Hematopoietic multipotent progenitor cell treated with erythropoietin and hydrocortisone succinate and interleukin-3 and kit ligand, for 15 days (in vitro differentiated cells): ENCODE measurements around the gene EVA1C.
"Not testable (repeated sequence)": the region's sequence is repeated elsewhere in the genome, so short reads cannot be mapped to it uniquely, and the experiment has no call there.

Experiments used
- DNase-seq: peaks from one replicate; pipeline ENCODE4 v3.0.0-alpha.2; 2015; ENCODE audit warnings: low spot score

The EVA1C gene

DNA sequence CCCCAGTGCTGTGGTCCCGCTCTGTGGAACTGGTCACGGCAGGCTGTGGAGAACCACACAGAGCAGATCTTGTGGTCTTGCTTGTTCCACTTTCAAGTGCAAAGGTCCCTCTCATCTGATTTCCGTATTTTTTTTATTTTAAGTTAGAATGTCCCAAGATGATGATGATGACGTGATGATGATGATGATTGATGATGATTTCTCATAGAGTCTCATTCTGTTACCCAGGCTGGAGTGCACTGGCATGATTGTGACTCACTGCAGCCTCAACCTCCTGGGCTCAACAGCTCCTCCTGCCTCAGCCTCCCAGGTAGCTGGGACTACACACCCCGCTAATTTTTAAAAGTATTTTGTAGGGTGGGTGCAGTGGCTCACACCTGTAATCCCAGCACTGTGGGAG, 12.2 kb downstream of the EVA1C start:
- DNase-seq: no peak

DNA sequence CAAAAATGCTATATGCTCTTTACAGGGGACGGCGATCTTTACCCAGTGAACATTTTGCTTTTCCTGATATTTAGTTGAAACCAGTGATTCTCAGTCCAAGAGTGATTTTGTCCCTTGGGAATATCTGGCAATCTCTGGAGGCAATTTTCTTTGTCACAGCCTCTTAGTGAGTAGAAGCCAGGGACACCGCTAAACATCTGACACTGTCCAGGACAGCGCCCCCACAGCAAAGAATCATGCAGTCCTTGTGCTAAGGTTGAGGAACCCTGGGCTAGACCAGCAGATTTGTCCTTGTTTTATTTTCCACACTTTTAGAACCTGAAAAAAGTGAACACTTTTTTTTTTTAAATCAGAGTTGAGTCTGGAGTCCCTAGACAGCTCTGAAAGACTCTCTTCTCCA, 13.1 kb downstream of the EVA1C start:
- no peak for DNase-seq

DNA sequence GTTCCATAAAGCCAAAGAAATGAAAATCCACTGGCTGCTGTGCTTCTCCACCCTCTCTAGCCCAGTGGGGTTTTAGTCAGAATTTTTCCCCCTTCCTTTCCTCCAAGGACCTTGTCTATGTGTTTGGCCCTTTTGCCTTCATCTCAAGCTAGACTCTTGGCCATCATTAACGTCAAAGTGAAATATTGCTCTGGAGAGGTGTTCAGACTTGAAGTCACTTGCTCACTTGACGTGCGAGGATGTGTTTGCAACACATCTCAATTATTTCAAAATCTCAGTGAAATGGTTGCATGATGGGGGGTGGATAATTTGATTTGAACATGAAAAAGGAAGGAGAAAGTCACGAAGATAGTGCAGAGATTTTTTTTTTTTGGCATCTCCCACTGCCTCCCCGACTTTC, 13.6 kb downstream of the EVA1C start:
- DNase-seq: no peak

DNA sequence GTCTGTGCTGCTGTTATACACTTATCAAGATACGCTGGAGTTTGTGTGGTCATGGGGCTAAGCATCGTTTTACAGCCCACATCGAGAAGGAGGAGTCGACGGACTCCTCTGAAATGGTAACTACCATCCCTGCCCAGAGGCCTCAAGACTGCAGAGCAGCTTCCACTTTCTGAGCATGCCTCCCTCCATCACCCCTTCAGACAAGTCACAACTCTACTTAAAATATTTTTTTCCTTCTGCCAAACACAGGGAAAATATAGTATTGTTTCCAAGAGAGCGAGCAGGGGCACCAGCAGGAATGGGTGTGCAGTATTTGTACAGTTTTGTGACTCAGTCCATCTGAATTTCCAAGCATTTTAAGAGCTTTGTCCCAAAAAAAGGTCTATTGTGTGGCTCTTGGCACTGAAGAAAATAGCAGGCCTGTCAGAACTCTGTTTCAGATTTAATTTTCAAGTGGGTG, 14.1 kb downstream of the EVA1C start:
- DNase-seq: no peak

DNA sequence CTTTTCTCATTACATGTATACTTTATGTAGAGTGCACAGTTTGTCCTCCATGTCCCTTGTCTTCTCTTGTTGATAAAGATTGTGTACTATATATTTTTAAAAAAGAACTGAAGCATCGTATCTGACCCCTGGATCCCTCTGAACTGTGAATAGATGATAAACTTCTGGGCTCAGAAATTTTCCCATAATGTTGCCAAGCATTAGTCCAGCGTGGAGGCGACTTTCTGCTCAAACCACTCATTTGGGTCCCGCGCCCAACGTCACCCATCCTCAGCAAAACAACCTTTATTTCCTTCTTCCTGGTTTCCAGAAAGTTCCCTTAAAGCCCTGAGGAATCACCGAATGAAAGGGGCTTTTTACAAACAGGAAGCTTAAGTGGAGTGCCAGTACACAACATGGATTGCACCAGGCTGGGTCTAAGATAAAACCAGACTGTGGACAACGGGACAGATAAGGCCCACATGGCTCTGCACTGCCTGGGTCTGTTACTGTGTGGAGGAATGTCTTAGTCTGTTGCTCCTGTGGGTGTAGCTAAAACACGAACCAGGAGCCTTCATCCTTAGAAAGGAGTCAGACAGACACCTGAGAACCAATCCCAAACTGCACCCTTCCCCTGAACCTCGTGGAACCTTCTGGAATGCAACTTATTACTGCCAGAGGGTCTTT, 15.6 kb downstream of the EVA1C start:
- DNase-seq: peak; percentile 20

DNA sequence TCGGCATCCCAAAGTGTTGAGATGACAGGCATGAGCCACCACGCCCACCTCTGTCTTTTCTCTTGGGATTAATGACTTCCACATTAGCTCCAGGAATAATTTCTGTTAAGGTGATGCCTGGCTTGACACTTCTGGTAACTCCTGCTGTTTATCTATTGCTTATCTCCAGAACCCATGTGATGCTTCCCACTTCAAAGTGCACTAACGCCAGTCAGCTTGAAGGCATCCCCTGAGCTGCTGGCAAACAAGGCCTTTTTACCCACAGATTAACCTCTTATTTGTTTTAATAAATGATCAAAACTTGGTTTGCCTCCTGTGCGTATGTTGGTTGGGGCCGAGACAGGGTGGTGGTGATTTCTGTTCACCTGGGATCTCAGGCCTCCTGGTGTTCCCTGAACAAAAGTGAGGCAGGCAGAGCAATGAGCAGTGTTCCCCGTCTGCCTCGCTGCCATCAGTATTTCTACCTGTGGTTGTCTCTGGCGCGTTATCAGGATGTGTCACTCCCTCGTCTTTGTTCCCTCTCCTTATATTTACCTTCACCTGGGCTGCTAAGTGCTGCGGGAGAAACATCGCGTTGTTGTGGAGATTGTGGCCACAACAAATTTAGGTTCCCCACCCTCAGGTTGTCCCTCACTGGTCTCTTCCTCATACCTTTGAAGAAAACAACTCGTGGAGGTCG, 20.6 kb downstream of the EVA1C start:
- DNase-seq: not testable (repeated sequence)

DNA sequence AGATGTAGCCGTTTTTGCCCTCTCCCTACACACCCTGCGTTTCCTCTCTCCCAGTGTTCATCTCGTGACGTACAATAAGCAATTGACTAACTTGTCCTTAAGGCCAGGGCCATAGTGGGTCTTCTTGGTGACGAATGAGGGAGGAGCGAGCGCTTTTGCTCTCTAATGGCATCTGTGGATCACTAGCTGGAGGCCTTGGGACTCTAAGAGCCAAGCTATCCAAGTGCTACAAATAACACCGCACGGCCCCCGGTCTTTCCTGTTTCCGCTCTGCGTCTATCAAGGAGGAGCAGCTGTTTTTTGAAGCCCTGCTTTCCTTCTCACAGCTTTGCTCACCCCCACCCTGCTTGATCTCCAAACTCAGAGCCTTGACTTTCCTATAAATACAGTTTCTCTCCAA, 25.2 kb downstream of the EVA1C start:
- DNase-seq: no peak

DNA sequence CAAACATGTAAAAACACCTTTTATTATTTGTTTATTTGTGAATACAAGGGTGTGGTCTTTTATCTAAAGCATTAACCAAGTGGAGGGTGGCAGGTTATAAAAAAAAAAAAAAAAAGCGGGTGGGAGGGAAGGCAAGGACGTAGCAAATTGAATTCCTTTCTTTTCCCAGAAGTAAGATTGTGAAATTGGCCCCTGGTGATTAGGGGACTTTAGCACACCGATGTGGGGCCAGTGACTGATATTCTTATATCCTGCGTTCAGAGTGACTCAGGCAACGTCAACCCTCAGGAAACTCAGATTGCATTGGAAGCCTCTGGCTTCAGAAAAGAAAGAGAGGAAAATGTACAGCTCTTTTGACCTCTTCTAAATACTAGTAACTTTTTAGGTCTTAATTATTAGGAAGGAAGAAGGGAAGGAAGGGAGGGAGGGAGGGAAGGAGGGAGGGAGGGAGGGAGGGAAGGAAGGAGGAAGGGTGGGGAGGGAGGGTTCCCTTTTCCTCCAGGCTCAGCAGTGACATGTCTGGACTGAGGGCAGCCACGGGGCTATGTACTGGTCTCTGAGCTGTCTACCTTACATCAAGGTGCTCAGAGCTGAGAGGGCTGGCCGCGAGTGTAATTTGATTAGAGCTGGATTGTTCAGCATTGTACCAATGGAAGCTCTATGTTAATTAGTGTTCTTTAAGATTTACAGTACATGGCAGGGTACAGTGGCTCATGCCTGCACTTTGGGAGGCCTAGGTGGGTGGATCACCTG, 30.2 kb downstream of the EVA1C start:
- DNase-seq: no peak

DNA sequence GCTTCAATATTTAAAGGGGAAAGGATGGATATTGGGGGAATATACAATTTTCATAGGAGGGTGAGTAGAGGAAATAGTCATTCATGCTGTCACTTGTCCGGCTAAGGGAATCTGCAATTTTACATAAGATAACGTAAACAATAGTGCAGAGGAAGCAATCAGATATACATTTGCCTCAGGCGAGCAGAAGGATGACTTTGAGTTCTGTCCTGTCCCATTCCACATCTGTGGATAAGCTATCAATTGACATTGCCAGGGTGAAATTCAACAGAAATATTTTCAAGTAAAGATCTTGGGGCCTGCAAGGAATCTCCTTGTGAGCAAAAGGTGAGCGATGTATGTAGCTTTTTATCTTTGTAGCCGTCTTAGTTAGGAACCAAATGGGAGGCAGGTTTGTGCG, 32.6 kb downstream of the EVA1C start:
- no peak for DNase-seq

DNA sequence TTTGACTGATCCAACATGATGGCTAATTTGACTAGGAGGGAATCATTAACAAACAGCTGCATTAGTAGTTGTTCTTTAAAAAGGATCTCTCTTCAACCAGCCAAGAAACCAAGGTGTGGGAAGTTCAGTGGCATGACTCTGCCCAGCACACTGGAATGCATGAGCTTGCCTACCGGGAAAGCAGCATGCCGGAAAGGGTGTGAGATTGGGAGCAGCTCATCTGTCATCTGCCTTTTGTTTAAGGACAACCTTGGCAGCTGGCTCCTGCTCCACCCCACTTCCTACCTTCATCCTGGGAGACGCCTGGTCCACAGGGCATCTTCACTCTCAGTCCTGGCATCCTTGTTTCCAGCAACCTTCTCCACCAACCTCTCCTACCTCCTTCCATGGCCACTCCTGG, 33.9 kb downstream of the EVA1C start:
- not testable (repeated sequence) for DNase-seq

DNA sequence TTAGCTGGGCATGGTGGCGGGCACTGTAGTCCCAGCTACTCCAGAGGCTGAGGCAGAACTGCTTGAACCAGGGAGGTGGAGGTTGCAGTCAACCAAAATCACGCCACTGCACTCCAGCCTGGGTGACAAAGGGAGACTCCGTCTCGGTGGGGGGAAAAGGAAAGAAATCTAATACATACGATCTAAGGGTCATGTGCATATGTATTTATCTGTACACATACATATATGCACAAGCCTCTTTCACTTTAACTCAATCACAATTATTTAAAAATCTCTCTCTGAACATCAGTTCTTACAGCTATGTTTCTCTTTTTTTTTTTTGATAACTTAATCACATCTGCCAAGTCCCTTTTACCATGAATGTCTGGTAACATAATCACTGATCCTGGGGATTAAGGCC, 34.7 kb downstream of the EVA1C start:
- DNase-seq: no peak

DNA sequence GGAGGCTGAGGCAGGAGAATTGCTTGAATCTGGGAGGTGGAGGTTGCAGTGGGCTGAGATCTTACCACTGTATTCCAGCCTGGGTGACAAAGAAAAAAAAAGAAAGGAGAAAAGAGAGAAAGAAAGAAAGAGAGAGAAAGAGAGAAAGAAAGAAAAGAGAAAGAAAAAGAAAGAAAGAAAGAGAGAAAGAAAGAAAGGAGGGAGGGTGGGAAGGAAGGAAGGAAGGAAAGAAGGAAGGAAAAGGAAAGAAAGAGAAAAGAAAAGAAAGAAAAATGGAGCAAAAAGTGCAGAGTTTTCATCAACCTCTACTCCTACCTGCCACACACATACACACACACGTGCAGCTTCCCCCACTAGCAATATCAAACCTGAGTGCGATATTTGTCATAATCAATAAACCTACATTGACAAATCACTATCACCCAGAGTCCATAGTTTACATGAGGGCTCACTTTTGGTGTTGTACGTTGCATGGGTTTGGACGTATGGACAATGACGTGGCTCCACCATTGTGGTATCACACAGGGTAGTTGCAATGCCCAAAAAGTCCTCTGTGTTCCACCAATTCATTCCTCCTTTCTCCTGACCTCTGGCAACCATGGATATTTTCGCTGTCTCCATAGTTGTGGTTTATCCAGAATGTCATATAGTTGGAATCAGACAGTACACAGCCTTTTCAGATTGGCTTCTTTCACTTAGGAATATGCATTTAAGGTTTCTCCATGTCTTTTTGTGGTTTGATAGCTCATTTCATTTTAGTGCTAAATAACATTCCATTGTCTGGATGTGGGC, 36.5 kb downstream of the EVA1C start:
- no peak for DNase-seq

DNA sequence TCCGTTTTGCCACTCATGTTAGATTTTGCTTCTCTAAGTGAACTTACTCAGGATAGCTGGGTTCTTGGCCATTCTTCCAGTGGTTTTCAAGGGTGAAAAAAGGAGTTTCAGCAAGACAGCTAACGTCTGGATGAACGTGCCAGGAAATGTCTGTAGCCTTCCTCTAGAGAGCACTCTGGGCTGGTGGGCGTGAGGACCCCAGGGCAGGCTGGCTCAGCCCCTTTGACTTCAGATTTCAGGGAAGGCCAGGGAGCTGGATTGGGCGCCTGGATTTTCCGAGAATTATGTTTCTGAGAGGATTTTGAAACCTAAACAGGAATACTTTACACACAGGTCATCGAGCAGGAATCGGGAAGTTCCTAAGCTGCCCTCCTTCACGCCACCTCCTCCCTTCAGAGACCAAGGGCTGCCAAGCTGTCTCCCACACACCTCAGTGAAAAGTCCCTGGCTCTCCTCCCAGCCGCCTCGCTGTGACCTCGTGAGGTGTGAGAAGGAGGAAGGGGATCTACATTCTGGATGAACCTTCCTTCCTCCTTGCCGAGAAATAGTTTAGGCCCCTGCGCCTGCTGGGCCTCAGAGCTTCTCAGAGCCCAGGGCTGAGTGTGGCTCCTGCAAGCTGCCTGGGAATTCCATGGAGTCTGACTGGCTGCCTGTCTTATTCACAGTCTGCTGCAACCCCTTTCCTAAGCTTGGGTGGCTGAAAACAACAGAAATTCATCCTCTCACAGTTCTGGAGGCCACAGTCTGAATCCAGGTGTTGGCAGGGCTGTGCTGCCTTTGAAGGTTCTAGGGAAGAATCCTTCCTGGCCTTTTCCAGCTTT, 38.6 kb downstream of the EVA1C start:
- not testable (repeated sequence) for DNase-seq

DNA sequence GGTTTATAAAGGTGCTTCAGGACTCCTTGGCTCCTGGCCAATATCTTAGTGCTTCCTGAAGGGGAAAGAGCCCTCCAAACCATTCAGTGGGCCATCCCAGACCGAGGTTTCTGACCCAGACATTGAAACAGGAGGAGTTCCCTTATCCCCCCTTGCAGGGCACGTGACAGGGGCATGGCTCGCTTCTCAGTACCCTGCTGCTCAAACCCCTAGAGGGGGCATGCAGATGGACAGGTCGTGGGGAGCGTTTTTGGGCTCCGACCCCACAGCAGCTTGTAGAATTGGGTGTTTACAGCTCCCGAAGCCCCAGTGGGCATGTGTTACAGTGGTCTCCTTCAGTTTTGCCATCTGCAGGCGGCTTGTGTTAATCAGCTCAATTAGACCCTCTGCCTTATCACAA, 39.7 kb downstream of the EVA1C start:
- DNase-seq: not testable (repeated sequence)

DNA sequence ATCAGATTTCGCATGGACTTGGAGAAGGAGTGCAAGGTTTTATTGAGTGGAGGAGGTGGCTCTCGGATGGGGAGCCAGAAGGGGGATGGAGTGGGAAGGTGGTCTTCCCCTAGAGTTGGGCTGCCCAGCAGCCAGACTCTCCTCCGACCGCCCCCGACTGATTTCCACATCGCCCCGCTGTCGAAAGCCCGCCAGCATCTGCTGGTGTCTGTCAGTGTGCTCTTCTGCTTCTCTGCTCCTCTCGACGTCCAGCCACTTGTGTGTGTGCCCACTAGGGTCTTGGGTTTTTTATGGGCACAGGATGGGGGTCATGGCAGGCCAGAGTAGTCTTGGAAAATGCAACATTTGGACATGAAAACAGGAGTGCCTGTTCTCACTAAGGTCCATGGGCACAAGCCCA, 40.1 kb downstream of the EVA1C start:
- no peak for DNase-seq

DNA sequence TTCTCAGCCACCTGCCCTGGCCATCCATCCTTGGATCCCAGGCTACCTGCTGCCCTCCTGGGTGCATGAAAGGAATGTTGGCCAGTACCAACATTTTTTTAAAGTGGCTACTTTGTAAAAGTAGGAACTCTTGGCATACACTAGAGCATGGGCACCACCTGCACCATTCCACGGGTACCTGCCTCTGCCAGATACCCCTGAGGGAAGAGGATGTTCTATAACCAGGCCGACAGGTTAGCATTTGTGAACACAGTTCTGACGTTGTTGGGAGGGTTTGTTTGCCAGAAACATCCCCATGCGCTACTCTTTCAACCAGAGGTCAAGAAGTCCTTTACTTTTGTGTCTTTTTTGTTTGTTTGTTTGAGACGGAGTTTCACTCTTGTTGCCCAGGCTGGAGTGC, 43.0 kb downstream of the EVA1C start:
- DNase-seq: no peak

DNA sequence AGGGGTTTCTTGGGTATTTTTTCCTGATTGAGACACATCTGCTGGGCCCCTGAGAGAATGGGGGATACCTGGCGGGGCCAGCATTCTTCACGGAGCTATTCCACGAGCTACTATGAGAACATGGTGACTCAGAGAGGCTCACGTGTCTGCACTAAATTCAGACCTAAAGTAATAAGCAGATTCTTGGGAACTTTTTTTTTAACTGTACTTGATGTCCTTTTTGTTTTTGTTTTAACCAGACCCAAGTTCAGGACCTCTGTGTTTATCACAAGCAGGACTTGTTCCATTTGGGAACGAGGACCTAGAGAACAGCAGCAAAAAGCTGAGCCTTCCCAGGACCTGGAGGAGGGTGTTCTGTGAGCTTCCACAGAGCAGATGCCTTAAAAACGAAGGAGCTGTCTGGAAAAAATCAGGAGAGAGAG, 44.0 kb downstream of the EVA1C start:
- no peak for DNase-seq

DNA sequence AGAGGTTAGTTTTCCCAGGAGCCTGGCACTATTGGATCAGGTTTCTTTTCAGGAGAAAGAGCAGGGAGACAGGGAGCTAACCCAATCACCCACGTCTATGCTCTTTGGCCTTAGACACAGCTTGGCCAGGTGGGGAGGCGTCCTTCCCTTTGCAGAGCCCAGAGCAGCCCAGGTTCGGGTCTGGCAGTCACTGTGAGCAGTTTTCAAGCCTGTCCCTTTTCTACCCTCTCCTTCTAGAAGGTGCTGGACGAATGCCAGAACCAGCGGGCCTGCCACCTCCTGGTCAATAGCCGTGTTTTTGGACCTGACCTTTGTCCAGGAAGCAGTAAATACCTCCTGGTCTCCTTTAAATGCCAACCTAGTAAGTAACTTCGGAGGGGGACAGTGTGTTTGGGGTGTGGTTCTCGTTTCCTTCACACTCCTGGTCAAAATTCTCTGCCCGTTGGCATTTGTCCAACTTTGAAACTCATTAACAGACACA, 44.9 kb downstream of the EVA1C start:
- peak; percentile 38 for DNase-seq

DNA sequence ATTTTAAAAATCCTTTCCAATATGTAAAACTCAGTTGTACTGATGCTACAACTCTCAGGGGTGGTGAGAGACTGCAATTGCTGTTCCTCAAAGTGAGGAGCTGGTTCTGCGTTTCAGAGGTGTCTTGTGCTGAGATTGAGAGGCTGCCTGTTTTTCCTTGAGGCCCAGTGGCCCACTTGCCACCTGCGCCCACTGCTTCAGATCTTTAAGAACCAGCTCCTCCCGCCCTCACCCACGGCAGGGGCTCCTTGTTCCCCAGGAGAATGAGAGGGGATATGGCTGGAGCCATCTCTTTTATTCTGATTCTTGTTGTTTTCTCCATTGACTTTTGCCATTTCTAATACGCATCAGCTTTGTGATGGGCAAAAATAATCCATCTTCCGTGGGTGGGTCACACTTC, 45.5 kb downstream of the EVA1C start:
- DNase-seq: no peak

DNA sequence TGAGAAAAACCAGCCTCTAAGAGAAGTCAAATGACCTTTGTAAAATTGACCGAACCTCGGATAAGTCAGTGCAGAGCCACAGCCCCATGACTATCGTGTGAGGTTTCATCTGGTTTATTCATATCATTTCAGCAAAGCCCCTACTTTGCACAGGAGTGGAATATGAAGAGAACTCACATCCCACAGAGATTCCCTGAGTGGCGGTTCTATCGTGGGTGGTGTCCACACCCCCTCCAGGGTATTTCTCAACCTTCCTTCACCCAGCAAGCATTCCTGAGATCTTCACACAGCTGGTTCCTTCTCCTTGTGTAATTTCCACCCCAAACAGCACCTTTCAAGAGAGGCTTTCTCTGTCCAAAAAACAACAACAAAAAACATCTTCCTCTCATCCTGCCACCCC, 47.5 kb downstream of the EVA1C start:
- no peak for DNase-seq

DNA sequence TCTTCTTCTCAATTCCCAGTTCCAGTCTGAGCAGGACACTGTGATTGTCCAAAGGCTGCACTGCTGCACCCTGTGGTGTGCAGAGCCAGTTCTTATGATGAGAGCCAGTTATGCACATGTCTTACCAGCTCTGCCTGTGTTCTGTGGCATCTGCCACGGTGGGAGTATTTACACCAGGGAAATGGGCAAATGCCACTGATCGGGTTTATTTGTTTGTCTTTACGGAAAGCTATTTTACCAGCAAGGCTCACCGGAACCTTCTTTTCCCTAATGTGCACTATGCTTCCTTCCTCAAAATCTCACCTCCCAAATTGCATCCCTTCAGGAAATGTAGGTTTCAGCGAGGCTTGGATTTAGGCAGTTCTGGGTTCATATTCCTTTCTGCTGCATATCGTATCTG, 49.0 kb downstream of the EVA1C start:
- no peak for DNase-seq
